ENCODE data around the gene IQSEC3.

IQSEC3 gene

DNA sequence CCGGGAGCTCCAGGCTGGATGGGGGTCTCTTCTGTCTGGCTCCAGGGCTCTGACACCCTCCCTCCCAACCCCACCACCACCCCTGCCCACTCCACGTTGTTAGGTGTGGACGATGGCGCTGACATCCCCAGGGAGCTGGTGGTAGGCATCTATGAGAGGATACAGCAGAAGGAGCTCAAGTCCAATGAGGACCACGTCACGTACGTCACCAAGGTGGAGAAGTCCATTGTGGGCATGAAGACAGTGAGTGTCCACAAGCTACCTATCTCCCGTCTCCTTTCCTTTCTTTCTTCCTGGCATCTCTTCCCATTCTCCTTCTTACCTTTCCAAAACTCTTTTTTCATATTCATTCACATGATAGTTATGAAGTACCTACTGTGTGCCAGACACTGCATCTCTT is 95.3 kb downstream of the IQSEC3 start:
- no peaks in the 10 kb centered on the region for H4K20me1 ChIP-seq (ENCODE audit: insufficient read depth, low read length)
- no peaks in the 10 kb centered on the region for H3K9me3 ChIP-seq (ENCODE audit: insufficient read depth, low read length, severe bottlenecking)
- H3K9ac ChIP-seq (ENCODE audit: low read depth, low read length): no peak overlapping the region
- no peak for TF ChIP-seq EZH2 (IDR thresholded peaks at IDR 0.05; ENCODE audit: borderline replicate concordance, low read depth, low read length, severe bottlenecking)
- TF ChIP-seq, protein P1, sequence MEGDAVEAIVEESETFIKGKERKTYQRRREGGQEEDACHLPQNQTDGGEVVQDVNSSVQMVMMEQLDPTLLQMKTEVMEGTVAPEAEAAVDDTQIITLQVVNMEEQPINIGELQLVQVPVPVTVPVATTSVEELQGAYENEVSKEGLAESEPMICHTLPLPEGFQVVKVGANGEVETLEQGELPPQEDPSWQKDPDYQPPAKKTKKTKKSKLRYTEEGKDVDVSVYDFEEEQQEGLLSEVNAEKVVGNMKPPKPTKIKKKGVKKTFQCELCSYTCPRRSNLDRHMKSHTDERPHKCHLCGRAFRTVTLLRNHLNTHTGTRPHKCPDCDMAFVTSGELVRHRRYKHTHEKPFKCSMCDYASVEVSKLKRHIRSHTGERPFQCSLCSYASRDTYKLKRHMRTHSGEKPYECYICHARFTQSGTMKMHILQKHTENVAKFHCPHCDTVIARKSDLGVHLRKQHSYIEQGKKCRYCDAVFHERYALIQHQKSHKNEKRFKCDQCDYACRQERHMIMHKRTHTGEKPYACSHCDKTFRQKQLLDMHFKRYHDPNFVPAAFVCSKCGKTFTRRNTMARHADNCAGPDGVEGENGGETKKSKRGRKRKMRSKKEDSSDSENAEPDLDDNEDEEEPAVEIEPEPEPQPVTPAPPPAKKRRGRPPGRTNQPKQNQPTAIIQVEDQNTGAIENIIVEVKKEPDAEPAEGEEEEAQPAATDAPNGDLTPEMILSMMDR (IDR thresholded peaks at IDR 0.05; ENCODE audit: borderline replicate concordance, extremely low read depth, low read length, poor library complexity, severe bottlenecking): no peak
- no peaks in the 10 kb centered on the region for H3K79me2 ChIP-seq (ENCODE audit: insufficient read depth, low read length)
- H3K36me3 ChIP-seq (ENCODE audit: insufficient read depth, low read length): no peaks in the 10 kb centered on the region
- H3K27me3 ChIP-seq (ENCODE audit: insufficient read depth, low read length, poor library complexity): peaks cover 13% of the 10 kb centered on the region
- no peak overlapping the region for H2AFZ ChIP-seq (ENCODE audit: low read depth, low read length)
- no peaks in the 10 kb centered on the region for H3K4me1 ChIP-seq (ENCODE audit: insufficient read depth, low read length)
- no peak overlapping the region for H3K27ac ChIP-seq (ENCODE audit: low read length)
- no peak for ATAC-seq (ENCODE audit: insufficient read depth, low read depth)
- no peak overlapping the region for H3K4me2 ChIP-seq (ENCODE audit: insufficient read depth, low read length)
- H3K4me3 ChIP-seq (ENCODE audit: low read depth in 1 of 2, low read length in 2 of 2): no peak overlapping the region
- DNase-seq: no peak

DNA sequence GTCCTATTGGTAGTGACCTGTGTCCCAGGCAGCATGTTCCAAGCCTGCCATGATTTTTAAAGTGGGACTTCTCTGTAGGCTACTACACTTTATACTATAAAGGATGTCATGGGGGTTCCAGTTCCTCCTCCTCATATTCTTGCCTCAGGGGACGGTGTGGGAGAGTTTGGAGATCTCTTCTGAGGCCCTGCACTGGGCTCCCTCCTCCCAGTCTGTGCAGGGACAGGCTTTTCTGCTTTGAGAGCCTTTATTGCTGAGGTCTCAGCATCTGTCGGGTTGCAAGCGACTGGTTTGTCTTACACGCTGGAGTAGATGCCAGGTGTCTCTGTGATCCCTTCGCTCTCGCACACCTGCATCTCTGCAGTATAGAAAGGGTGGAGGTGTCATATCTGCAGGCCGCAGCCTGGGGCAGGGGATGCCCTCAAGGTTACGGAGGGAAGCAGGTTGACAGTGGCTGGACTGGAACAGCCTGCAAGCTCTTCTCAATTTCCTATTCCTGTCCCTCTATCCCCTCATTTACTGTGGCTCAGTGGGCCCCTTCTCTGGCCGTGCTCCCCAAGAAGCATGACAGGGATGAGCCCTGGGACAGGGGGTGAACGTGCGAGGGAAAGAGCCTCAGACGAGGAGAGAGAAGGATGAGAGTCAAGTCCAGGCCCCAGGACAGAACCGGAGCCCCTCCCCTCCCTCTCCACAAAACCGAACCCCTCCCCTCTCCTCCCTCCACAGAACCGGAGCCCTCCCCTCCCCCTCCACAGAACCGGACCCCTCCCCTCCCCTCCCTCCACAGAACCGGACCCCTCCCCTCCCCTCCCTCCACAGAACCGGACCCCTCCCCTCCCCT is 96.1 kb downstream of the IQSEC3 start:
- H3K27me3 ChIP-seq (ENCODE audit: insufficient read depth, low read length, poor library complexity): peaks cover 15% of the 10 kb centered on the region
- ATAC-seq (ENCODE audit: insufficient read depth, low read depth) (0 out of 3 replicates have a peak, but pooled peaks have one; percentile 22), DNase-seq (no peak)
- H3K9me3 ChIP-seq (ENCODE audit: insufficient read depth, low read length, severe bottlenecking): no peaks in the 10 kb centered on the region
- no peak overlapping the region for H3K9ac ChIP-seq (ENCODE audit: low read depth, low read length)
- no peaks in the 10 kb centered on the region for H3K36me3 ChIP-seq (ENCODE audit: insufficient read depth, low read length)
- no peaks in the 10 kb centered on the region for H3K4me1 ChIP-seq (ENCODE audit: insufficient read depth, low read length)
- no peaks in the 10 kb centered on the region for H3K79me2 ChIP-seq (ENCODE audit: insufficient read depth, low read length)
- H4K20me1 ChIP-seq (ENCODE audit: insufficient read depth, low read length): no peaks in the 10 kb centered on the region
- H3K27ac ChIP-seq (ENCODE audit: low read length): no peak overlapping the region
- H2AFZ ChIP-seq (ENCODE audit: low read depth, low read length): no peak overlapping the region
- TF ChIP-seq, protein P1 (IDR thresholded peaks at IDR 0.05; ENCODE audit: borderline replicate concordance, extremely low read depth, low read length, poor library complexity, severe bottlenecking): no peak
- no peak for TF ChIP-seq EZH2 (IDR thresholded peaks at IDR 0.05; ENCODE audit: borderline replicate concordance, low read depth, low read length, severe bottlenecking)
- H3K4me2 ChIP-seq (ENCODE audit: insufficient read depth, low read length): no peak overlapping the region
- no peak overlapping the region for H3K4me3 ChIP-seq (ENCODE audit: low read depth in 1 of 2, low read length in 2 of 2)

DNA sequence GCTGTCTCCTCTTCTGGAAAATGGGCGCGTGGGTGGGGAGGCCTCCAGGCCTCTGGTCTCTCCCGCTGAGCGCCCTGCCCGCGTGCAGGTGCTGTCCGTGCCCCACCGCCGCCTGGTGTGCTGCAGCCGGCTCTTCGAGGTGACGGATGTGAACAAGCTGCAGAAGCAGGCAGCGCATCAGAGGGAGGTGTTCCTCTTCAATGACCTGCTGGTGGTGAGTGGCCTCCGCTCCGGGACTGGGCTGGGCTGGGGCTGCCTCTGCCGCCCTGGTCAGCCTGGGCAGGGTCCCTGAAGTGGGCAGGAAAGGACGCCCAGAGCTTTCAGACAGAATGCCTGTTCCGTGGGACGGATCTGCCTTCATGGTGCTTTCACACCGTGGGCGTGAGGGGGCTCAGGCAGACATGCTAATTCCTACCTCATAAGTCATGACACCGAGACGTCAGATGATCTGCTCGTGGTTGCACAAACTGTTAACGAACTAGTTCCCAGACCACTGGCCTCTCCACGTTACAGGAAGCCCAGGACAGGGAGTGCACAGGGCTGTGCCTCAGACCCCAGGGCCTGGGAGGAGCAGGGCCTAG is 96.9 kb downstream of the IQSEC3 start:
- Histone ChIP-seq H3K4me1 (ENCODE audit: insufficient read depth, low read length) (no peaks in the 10 kb centered on the region), H3K27me3 (ENCODE audit: insufficient read depth, low read length, poor library complexity) (peaks cover 19% of the 10 kb centered on the region), H4K20me1 (ENCODE audit: insufficient read depth, low read length) (peaks cover 4% of the 10 kb centered on the region; the same call in 1 of the 2 replicates), H3K4me3 (ENCODE audit: low read depth in 1 of 2, low read length in 2 of 2) (no peak overlapping the region), H3K9ac (ENCODE audit: low read depth, low read length) (no peak overlapping the region), H3K9me3 (ENCODE audit: insufficient read depth, low read length, severe bottlenecking) (no peaks in the 10 kb centered on the region), H3K79me2 (ENCODE audit: insufficient read depth, low read length) (no peaks in the 10 kb centered on the region), H3K4me2 (ENCODE audit: insufficient read depth, low read length) (no peak overlapping the region), H2AFZ (ENCODE audit: low read depth, low read length) (no peak overlapping the region), H3K36me3 (ENCODE audit: insufficient read depth, low read length) (no peaks in the 10 kb centered on the region), H3K27ac (ENCODE audit: low read length) (no peak overlapping the region)
- ATAC-seq (ENCODE audit: insufficient read depth, low read depth): no peak
- TF ChIP-seq, protein P1 (IDR thresholded peaks at IDR 0.05; ENCODE audit: borderline replicate concordance, extremely low read depth, low read length, poor library complexity, severe bottlenecking): no peak
- no peak for TF ChIP-seq EZH2 (IDR thresholded peaks at IDR 0.05; ENCODE audit: borderline replicate concordance, low read depth, low read length, severe bottlenecking)
- DNase-seq: no peak

Measured in DND-41 (cell line).